Coronary artery (tissue), 2 donors: ENCODE data around the gene TTYH3.
"Not testable (repeated sequence)": the region's sequence is repeated elsewhere in the genome, so short reads cannot be mapped to it uniquely, and the experiment has no call there.

Experiments used
- DNase-seq: peaks from one replicate; pipeline ENCODE4 v3.0.0-alpha.2; 2017; ENCODE audit warnings: low spot score
- H3K27ac ChIP-seq, 2 donors: fragments of 200-600 bp; sonication (generic); one replicate each; pipeline ENCODE4 v1.5.1; 2016 to 2019
- H3K4me3 ChIP-seq: fragments of 200-600 bp; sonication (generic); 2 replicates; pipeline ENCODE4 v1.5.1; 2016; ENCODE audit warnings: mild to moderate bottlenecking, moderate library complexity
- TF ChIP-seq, protein P1 (sequence below): fragments of 200-600 bp; sonication (generic); IDR thresholded peaks from one replicate; pipeline ENCODE4 v1.5.1; 2019; ENCODE audit warnings: antibody characterized with exemption

TTYH3 gene

DNA sequence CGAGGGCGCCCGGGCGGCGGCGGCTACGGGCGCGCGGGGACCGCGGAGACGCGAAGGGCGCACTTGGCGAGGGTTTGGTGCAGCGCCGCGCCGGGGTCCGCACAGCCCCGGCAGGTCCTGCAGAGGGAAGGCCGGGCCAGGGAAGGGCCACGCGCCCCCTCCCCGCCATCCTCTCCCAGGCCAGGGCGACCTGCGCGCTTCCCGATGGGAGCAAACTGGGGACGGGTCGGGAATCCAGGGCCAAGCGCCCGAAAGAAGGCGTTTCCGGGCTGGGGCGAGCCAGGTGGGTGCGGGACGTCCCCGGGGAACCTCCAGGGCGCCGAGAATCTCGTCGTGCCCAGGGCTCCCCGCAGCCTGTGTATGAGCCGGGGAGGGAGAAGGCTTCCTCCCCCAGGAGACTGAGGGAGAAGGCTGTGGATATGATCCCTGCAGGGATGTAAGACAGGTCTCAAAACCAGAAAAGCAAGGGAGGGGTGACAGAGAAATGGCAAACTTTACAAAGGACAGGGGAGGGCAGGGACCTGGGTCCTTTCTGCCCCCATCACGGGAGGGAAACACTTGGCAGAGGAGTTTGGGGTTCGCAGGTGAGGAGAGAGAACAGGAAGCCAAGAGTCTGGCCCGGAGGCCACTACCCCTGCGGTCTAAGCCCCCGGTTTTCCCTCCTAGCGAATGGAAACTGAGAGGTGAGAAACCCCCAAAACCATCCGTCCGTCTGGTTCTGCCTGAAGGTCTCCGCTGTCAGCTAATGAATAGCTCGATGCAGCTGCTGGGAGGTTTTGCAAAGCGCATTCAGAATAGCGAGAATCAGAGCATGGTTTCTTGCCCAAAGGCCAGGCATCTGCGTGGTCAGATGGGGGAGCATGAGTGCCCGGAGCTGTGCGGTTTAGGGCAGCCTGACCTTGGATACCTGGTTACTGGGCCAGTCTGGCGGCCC, 56.9 kb downstream of the TTYH3 start:
- TF ChIP-seq, protein P1, sequence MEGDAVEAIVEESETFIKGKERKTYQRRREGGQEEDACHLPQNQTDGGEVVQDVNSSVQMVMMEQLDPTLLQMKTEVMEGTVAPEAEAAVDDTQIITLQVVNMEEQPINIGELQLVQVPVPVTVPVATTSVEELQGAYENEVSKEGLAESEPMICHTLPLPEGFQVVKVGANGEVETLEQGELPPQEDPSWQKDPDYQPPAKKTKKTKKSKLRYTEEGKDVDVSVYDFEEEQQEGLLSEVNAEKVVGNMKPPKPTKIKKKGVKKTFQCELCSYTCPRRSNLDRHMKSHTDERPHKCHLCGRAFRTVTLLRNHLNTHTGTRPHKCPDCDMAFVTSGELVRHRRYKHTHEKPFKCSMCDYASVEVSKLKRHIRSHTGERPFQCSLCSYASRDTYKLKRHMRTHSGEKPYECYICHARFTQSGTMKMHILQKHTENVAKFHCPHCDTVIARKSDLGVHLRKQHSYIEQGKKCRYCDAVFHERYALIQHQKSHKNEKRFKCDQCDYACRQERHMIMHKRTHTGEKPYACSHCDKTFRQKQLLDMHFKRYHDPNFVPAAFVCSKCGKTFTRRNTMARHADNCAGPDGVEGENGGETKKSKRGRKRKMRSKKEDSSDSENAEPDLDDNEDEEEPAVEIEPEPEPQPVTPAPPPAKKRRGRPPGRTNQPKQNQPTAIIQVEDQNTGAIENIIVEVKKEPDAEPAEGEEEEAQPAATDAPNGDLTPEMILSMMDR, result no peak
- no peak for DNase-seq
- Histone ChIP-seq H3K4me3 (peak overlapping the region; percentile 68), H3K27ac (no peak overlapping the region)

DNA sequence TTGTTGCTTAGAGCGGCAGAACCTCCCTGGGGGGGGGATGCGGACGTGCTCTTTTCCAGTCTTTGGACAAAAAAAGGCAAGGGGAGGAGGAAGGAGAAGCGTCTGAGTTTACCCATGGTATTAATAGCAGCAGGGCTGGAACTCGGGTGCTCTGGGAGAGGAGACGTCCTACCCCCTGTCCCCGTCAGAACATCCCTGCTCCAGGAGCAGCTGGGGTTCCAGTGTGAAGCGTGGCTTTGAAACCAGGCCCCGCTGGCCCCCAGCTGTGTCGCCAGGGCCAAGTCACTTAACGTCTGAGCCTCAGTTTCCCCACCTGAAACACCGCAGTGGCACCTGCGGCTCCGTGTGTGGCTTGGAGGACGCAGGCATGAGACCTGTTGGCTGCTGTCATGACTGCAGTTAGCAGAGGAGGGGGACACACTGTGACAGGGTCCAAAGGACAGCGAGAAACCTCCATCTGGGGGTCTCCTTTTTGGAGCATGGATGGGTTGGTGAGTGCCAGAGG, 57.6 kb downstream of the TTYH3 start:
- Histone ChIP-seq H3K27ac (no peak overlapping the region), H3K4me3 (peak overlapping the region; percentile 68)
- TF ChIP-seq, protein P1, result no peak
- DNase-seq, result no peak

DNA sequence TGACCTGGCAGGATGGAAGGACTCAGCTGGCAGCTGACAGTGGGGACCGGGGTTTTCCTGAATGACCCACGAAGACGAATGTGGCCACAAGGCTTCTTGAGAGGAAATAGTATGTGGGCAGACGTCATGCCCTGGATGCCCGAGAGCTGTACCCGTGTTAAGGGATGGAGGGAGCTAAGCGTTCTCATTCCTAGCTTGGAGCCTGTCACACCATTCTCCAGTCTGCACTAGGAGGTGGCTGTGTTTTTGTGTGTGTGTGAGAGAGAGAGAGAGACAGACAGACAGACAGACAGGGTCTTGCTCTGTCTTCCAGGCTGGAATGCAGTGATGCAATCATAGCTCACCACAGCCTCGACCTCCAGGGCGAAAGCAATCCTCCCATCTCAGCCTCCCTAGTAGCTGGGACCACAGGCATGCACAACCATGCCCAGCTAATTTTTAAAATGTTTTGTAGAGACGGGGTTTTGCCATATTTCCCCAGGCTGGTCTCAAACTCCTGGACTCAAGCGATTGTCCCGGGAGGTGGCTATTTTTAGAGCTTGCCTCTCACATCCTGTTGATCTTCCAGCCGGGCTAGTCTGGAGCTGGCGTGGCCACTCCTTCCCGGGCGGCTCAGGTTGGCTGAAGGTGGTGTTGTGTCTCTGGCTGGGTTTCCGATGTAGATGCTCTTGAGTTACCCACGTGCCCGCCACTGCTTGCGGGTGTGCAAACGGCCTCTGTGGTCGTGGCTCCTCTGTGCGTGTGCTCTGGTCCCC, 58.3 kb downstream of the TTYH3 start:
- TF ChIP-seq, protein P1, result no peak
- no peak for DNase-seq
- no peak overlapping the region for H3K27ac ChIP-seq
- no peak overlapping the region for H3K4me3 ChIP-seq

DNA sequence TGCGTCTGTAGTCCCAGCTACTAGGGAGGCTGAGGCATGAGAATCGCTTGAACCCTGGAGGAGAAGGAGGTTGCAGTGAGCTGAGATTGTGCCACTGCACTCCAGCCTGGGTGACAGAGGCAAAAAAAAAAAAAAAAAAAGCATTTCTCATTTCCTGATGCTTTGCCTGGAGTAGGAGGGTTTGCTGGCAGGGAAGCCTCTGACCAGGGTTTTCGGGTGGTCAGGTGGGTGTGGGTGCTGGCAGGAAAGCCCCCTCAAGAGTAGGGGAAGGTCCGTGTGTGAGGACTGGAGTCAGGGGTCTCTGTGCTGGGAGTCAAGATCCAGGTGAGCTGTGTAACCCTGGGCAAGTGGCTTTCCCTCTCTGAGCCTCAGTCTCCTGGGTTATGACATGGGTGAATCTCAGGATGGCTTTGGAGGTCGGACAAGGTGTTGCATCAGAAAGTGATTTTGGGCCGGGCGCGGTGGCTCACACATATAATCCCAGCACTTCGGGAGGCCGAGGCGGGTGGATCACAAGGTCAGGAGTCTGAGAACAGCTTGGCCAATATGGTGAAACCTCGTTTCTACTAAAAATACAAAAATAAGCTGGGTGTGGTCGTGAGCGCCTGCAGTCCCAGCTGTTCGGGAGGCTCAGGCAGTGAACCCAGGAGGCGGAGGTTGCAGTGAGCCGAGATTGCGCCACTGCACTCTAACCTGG, 59.4 kb downstream of the TTYH3 start:
- DNase-seq, result no peak
- Histone ChIP-seq H3K4me3 (no peak overlapping the region), H3K27ac (no peak overlapping the region)
- TF ChIP-seq, protein P1, result no peak

DNA sequence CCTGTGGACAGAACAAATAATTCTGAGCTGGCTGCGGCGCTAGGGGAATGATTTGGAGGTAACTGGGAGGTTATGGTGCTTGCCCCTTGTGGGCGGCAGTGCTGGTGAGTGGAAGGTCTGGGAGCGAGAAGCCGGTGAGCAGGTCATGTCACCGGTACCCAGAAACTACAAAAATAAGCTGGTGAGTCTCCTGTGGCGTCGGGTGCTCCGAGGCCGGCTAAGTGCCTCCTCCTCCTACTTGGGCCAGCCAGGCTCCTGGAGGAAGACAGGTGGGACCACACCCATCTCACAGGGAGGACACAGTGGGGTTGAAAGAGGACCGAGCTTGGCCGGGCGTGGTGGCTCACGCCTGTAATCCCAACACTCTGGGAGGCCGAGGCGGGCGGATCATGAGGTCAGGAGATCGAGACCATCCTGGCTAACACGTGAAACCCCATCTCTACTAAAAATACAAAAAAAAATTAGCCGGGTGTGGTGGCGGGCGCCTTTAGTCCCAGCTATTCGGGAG, 60.2 kb downstream of the TTYH3 start:
- H3K27ac ChIP-seq, H3K4me3 ChIP-seq, DNase-seq: not testable (repeated sequence)

DNA sequence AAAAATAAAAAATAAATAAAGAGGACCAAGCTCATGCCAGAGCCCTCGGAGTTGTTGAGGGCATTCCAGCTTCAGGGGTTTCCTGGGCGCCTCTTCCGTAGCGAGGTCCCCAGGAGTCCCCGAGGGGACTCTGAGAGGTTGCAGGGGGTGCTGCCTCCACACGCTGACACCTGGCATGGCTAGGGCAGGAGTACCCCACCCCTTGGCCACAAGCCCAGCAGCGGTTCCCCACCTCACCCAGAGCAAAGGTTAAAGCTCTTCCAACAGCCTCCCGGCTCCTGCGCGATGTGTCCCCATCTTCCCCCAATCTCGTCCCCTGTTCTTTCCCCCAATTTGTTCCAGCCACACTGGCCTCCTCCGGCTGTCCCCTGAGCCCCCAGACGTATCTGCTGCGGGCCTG, 60.8 kb downstream of the TTYH3 start:
- no peak for DNase-seq
- H3K4me3 ChIP-seq, result no peak overlapping the region
- no peak overlapping the region for H3K27ac ChIP-seq
- TF ChIP-seq, protein P1, result no peak

DNA sequence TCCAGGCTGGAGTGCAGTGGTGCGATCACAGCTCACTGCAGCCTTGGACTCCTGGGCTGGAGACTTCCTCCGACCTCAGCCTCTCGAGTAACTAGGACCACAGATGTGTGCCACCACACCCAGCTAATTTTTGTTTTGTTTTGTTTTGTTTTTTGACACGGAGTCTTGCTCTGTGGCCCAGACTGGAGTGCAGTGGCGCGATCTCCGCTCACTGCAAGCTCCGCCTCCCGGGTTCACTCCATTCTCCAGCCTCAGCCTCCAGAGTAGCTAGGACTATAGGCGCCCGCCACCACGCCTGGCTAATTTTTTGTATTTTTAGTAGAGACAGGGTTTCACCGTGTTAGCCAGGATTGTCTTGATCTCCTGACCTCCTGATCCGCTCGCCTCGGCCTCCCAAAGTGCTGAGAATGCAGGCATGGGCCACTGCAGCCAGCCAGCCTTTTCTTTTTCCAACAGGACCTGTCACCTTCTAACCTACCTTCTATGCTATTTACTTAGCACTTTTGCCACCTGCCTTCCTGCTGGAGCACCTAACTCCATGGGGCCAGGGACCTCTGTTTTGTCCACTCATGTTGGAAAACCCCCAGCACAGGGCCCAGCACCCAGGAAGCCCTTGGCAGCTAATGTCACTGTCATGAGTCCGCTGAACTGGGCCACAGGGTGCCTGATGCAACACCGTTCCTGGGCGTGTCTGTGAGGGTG, 61.8 kb downstream of the TTYH3 start:
- H3K4me3 ChIP-seq, H3K27ac ChIP-seq, DNase-seq: not testable (repeated sequence)

DNA sequence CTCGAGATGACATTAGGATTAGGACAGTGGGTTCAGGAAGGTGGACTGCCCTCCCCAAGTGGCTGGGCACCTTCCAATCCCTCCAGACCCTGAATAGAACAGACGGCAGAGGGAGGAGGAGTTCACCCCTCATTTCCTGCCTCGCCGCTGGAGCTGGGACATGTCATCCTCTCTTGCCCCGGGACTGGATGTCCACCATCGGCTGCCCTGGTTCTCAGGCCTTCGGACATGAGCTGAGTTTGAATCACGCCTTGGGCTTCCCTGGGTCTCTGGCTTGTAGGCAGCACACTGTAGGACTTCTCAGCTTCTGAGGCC, 62.3 kb downstream of the TTYH3 start:
- not testable (repeated sequence) for DNase-seq, H3K27ac ChIP-seq, H3K4me3 ChIP-seq
